Activated CD4-positive, alpha-beta T cell treated with anti-CD3 and anti-CD28 coated beads, Interleukin-2, amount 50 U/mL, for 4 hours (primary cell): Measurements from ENCODE around the gene REX1BD.

ENCODE experiments used
- DNase-seq, 2 experiments: peaks; one replicate each; pipeline ENCODE4 v3.0.0-alpha.2; 2020

The REX1BD gene

DNA sequence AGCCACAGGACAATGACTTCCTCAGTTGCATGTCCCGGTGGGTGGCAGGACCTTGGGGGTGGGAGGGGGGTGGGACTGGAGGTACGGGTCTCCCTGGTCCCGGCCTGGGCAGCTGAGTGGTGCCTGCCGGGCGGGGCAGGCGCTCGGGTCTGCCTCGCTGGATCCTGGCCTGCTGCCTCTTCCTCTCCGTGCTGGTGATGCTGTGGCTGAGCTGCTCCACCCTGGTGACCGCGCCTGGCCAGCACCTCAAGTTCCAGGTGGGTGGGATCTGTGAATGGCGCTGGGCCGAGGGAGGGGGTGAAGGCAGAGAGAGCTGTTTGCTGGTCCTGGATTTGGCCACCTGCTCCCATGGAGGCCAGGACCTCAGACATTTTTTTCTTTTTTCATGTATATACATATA lies 29.6 kb downstream of the REX1BD start:
- DNase-seq = no peak

DNA sequence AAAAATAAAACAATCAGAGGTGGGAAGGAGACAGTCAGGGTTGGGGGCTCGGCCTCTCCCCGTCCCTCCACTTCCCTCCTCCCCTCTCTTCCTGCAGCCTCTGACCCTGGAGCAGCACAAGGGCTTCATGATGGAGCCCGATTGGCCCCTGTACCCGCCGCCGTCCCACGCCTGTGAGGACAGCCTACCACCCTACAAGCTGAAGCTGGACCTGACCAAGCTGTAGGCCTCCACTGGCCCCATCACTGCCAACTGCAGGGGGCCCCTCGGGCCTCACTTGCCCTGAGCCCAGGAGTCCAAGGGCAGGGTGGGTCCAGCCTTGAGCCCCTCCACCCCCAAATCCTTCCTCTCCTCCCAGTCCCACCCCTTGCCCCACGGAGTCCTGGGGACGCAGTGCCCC lies 31.7 kb downstream of the REX1BD start:
- no peak for DNase-seq

DNA sequence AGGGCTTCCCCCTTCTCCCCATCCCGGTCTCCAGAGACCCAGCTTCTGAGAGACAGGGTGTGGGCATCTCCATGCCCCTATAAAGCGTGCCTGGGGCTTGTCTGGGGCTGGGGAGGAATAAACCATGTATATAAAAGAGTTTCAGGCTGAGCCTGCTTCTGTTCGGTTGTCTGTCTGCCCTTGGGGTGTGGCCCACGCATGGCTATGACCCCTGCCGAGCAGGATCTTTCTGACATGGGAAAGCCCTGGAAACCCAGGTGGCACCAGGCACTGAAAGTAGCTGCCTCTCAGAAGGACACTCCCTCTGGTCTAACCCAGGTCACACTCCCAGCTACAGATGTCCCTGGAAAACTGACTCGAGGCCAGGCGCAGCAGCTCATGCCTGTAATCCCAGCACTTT lies 32.3 kb downstream of the REX1BD start:
- DNase-seq = no peak

DNA sequence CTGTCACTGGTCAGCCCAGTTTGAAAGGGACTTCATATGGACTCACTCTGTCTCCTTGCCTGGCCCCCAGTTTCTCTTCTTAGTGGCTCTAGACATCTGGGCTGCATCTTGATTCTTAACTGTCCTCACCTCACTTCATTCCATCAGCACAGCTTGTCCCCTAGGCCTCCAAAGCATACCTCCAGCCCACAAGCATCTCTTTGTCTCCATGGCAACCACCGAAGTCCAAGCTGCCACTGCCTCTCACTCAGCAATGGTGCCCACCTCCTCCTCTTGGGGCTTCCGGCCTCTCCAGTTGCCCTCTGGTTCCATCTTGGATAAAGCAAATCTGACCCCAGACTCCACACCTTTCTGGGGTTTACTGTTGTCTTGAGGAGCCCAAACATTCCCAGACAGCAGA lies 38.3 kb downstream of the REX1BD start:
- DNase-seq = no peak

DNA sequence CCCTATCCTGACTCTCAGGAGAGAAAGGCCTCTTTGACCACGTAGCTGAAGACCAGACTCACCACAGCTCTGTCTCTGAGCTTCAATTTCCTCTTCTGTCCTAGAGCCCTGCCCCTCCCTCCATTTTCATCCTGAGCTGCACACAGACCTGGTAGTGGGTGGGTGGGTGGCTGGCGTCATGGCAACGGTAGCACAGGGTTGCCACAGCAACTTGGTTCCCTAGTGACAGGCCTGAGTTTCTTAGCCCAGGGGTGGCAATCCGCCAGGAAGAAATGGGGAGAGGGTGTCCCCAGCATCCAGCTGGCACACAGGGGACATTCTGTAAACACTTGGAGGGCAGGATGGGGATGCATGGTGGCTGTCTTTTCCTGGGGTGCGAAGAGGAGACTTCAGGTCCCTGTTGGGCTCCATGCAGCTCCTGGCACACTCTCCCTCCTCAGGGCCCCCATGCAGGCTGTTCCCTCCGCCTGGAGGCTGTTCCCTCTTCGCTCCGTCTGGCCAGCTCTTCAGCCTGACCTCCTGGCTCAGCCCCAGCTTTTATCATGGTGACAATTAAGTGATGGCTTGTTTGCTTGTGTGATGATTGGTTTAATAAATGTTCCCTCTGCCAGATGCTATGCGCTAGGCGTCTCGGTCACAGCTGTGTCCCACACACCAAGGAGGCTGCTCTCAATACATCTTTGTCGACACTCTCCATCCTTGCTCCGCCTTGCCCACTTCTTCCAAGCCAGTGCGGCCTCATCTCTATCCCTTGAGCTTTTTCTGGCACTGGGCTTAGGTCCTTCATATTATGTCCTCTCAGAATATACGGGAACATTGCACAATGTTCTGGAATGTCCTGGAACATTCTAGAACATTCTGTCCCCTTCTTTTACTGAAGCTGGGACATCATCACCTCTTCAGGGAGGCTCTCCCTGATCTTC lies 40.8 kb downstream of the REX1BD start:
- DNase-seq = no peak

DNA sequence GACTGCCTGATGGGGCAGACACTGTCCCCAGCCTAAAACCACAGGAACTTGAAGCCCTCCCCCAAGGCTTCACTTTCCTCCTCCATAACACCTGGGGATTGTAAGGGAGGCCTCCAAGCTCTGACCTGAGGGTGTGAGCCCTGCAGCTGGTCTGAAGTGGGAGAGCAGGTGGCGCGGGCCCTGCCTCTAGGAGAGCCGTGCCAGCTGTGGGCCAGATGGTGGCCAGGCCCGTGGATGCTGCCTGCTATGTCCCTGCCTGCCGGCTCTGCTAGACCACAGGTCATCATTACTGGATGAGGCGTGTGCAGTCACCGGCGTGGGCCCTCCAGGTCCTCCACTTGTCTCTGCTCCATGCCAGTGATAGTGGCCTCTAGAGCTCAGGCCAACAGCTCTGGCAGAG lies 44.7 kb downstream of the REX1BD start:
- DNase-seq = no peak

DNA sequence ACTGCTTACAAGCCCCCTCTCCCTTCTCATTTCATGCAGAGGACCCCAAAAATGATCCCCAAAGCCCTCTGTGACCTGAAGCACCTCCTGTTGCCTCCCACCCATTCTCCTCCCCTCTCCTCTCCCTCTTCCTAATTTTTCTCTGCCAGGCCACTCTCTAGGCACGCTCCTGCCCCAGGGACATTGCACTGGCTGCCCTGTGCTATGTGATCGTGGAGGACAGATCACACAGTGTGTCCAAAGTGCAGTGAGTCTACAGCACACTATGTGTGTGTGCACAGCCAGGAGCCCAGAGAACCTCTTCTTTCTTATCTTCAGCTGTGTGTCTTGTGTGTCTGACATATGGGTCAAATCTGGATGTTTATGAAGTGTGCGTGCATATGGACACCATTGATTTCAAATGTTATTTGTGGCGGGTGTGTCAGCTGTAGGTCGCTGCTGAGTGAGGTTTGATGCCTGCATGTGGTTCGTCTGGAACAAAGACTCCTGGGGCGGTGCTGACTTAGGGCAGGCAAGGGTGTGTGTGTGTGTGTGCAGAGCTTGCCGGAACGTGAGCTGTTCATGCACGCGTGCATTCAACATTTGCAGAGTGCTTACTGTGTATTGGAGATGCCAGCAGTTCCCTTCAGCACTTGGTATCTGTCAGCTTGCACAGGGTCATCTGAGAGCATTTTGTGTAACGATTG lies 46.2 kb downstream of the REX1BD start:
- DNase-seq = no peak

DNA sequence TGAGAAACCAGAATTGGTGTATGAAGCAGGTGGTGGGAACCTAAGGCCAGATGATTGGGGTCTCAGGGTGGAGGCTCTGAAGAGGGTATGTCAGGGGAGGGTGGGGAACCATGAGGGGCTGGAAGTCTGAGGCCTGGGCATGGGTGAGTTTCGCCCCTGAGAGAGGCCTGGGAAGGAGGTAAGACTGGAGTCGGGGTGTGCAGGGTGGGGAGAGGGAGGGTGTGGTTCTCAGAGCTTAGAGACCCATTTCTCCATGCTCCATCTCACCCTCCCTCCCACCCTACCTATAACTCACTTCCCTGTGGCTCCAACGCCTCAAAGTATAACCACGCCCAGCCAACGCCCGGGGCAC lies 47.2 kb downstream of the REX1BD start:
- DNase-seq = no peak

DNA sequence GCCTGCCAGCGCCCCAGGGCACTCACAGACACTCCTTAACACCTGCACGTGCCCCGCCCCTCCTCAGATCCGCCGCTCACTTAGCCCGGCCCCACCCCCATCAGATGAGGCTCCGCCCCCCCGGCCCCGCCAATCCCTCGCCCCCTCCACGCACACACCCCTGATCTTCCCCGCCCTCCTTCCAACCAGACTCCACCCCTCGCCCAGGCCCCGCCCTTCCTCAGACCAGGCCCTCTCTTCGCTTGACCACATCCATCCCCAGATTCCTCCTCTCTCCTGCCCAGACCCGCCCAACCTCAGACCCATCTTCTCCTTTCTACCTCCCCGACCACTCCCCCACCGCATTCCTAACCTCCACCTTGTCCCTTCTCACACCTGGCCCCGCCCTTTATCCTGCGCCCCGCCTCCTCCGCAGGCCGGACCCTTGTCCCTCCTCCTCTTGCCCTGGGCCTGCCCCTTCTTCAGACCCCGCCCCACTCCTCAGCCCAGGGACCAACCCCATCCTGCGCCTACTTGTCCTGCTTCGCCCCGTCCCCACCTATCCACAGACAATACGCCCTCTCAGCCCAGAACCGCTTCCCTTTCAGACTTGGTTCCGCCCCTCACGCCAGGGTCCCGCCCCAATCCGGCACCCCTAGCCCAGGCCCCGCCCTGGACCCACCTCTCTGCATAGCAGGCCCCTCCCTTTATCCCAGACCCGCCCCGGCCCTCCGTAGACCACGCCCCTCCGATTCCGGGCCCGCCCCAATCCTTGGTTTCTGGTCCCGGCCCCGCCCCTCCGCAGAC lies 47.8 kb downstream of the REX1BD start:
- DNase-seq = peak; percentile 99 to 100

DNA sequence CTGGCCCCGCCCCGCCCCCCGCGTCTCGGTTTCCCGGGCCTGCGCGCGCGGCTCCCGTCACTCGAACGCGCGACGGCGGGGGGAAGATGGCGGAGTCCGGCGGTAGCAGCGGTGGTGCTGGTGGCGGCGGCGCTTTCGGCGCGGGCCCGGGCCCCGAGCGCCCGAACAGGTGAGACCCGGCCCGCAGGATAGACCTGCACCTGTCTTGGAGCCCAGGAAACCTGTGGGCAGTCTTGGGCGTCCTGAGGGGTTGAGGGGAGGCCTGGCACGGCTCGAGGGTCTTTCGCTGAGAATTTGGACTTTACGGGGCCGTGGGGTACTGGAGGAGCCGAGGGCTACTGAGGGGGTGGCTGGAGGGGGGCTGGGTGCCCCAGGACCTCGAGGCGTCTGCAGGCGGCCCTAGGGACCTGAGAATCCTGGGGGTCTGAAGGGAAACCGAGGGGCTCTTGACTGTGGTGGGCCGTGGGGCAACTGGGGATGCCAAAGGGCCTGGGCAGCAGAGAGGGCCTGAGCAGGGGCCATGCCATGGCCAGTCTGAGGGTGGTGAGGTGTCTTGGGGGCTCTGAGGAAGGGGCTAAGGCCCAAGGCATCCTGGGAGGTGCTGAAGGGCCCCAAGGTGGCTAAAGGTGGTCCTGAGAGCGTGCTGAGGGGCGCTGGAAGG lies 48.5 kb downstream of the REX1BD start, which contains the start of gene KLHL26:
Gene KLHL26, plus strand, starts transcription at position 60 of the 661 bp plus-strand sequence. Its CDS starts 27 bp downstream, at position 87.
- DNase-seq = no peak

DNA sequence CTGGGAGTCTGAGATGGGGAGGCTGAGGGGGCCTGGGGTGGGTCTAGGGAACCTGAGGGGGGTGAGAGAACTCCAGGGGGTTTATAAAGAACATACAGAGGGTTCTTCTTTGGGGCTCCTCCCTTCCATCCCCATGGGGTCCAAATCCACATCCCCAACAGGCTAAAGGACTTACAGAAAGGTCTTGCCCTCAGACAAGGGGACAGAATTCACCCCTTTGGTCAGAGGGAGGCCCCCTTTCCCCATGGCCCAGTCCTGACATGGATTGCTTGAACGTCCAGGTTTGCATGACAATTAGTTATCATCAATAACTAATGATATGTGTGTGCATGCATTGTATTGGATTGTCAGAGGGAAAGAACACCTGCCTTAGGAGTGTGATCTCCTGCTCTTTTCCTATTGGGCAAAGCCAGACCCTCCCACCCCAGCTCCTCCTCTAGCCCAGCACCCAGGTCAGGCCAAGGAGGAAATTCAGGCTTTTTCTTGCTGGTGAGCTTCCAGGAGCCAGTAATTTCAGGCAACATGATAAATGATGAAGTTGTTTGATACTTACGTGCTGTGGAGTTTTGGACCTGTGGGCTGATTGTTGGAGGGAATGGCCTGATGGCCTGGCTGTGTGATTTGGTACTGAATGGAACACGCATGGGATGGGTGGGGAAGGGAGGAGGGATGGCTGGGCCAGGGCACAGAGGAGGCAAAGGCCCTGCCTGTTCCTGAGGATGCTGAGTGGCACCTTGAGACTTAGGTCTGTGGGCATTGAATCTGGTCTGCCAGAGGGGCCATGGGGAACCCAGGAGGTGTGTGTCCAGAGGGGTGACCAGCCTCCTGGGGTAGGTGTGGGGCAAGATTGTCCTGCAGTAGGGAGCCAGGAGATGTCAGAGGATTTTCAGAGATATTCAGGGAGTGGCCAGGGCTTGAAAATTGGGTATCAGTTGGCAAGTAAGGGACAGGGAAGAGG lies 49.4 kb downstream of the REX1BD start:
- DNase-seq = no peak

DNA sequence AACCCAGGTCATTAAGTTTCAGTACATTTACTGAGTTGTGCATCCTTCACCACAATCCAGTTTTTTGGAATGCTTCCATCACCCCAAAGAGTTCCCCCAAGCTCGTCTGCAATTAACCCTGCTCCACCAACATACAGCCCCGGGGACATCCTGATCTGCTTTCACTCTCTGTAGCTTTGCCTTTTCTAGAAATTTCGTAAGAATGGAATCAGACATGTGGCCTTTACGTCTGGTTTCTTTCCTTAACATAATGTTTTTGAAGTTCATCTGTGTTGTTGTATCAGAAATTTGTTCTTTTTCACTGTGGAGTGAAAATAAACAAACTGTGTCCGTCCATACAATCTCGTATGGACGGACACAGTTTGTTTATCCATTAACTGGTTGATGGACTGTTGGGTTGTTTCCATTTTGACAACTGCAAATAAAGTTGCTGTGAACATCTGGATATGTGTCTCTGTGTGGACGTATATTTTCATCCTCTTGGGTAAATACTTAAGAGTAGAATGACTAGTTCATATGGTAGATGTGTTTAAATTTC lies 51.2 kb downstream of the REX1BD start:
- DNase-seq = no peak
